Liver (tissue), 9 donors: Measurements from ENCODE around the gene MAML3. TPM values are rescaled to one million over a fixed set of nuclear protein-coding genes. Genes with fewer than 3 reads are reported as not detected.

ENCODE experiments used
- DNase-seq: peaks from one replicate; pipeline ENCODE4 v3.0.0-alpha.2; 2017; ENCODE audit warnings: low spot score
- H3K27ac ChIP-seq, 2 donors: one replicate each; pipeline ENCODE4 v1.7.0; 2013; ENCODE audit warnings: inconsistent platforms in 2 of 2, low read length in 2 of 2, control low read depth in 1 of 2, low read depth in 1 of 2, mild to moderate bottlenecking in 1 of 2
- H3K27me3 ChIP-seq, 4 donors: one replicate each; pipeline versions ENCODE4 v1.6.1 to v1.7.0; 2013; ENCODE audit warnings: low read length in 3 of 4, inconsistent platforms in 1 of 4, mild to moderate bottlenecking in 1 of 4, moderate library complexity in 1 of 4; ENCODE audit not compliant: control insufficient read depth in 4 of 4, insufficient read depth in 4 of 4
- H3K36me3 ChIP-seq, 4 donors: one replicate each; pipeline versions ENCODE4 v1.6.1 to v1.7.0; 2013; ENCODE audit warnings: low read length in 3 of 4, mild to moderate bottlenecking in 3 of 4, low read depth in 1 of 4, moderate library complexity in 1 of 4; ENCODE audit not compliant: control insufficient read depth in 4 of 4, insufficient read depth in 3 of 4
- H3K4me1 ChIP-seq, 4 donors: one replicate each; pipeline versions ENCODE4 v1.6.1 to v1.7.0; 2013; ENCODE audit warnings: low read length in 3 of 4, mild to moderate bottlenecking in 3 of 4, moderate library complexity in 1 of 4; ENCODE audit not compliant: control insufficient read depth in 4 of 4, insufficient read depth in 4 of 4
- H3K4me3 ChIP-seq, 3 donors: one replicate each; pipeline versions ENCODE4 v1.6.1 to v1.7.0; 2013; ENCODE audit warnings: low read length in 3 of 3, control low read depth in 1 of 3, low read depth in 1 of 3, mild to moderate bottlenecking in 1 of 3
- H3K9ac ChIP-seq, 2 donors: one replicate each; pipeline ENCODE4 v1.7.0; 2013; ENCODE audit warnings: low read length in 2 of 2, mild to moderate bottlenecking in 2 of 2, moderate library complexity in 2 of 2, control low read depth in 1 of 2, low read depth in 1 of 2
- H3K9me3 ChIP-seq, 4 donors: one replicate each; pipeline versions ENCODE4 v1.6.1 to v1.7.0; 2013; ENCODE audit warnings: low read length in 3 of 4; ENCODE audit not compliant: control insufficient read depth in 4 of 4
- ATF3 ChIP-seq: IDR thresholded peaks from 2 replicates; pipeline ENCODE4 v1.6.1; 2016; ENCODE audit warnings: antibody characterized with exemption
- EGR1 ChIP-seq, 2 donors: IDR thresholded peaks; 2 replicates each; pipeline ENCODE4 v1.6.1; 2016 to 2018; ENCODE audit warnings: antibody characterized with exemption in 2 of 2, low read depth in 2 of 2
- FOXA1 ChIP-seq: IDR thresholded peaks from 2 replicates; pipeline ENCODE4 v1.6.1; 2016; ENCODE audit warnings: antibody characterized with exemption
- FOXA2 ChIP-seq: IDR thresholded peaks from 2 replicates; pipeline ENCODE4 v1.6.1; 2016; ENCODE audit warnings: antibody characterized with exemption
- GABPA ChIP-seq, 2 donors: IDR thresholded peaks in 1 of 2; conservative IDR thresholded peaks in 1 of 2; 2 replicates each; pipeline ENCODE4 v1.6.1; 2016; ENCODE audit warnings: antibody characterized with exemption in 2 of 2, mild to moderate bottlenecking in 1 of 2, moderate library complexity in 1 of 2
- HNF4A ChIP-seq, 2 donors: conservative IDR thresholded peaks; 2 replicates each; pipeline ENCODE4 v1.6.1; 2016; ENCODE audit warnings: antibody characterized with exemption in 2 of 2, mild to moderate bottlenecking in 2 of 2
- HNF4G ChIP-seq: IDR thresholded peaks from 2 replicates; pipeline ENCODE4 v1.6.1; 2016; ENCODE audit warnings: antibody characterized with exemption
- JUND ChIP-seq, 2 donors: IDR thresholded peaks; 2 replicates each; pipeline ENCODE4 v1.6.1; 2016; ENCODE audit warnings: antibody characterized with exemption in 2 of 2
- NR2F2 ChIP-seq: IDR thresholded peaks from 2 replicates; pipeline ENCODE4 v1.6.1; 2016; ENCODE audit warnings: antibody characterized with exemption
- RAD21 ChIP-seq, 2 donors: IDR thresholded peaks; 2 replicates each; pipeline ENCODE4 v1.6.1; 2016; ENCODE audit warnings: antibody characterized with exemption in 2 of 2, mild to moderate bottlenecking in 2 of 2
- REST ChIP-seq: IDR thresholded peaks from 2 replicates; pipeline ENCODE4 v1.6.1; 2016; ENCODE audit warnings: antibody characterized with exemption, mild to moderate bottlenecking
- RXRA ChIP-seq, 2 donors: IDR thresholded peaks; 2 replicates each; pipeline ENCODE4 v1.6.1; 2017 to 2018; ENCODE audit warnings: antibody characterized with exemption in 2 of 2, mild to moderate bottlenecking in 1 of 2
- SP1 ChIP-seq: IDR thresholded peaks from 2 replicates; pipeline ENCODE4 v1.6.1; 2018; ENCODE audit warnings: antibody characterized with exemption, mild to moderate bottlenecking
- TAF1 ChIP-seq: conservative IDR thresholded peaks from 2 replicates; pipeline ENCODE4 v1.6.1; 2016; ENCODE audit warnings: antibody characterized with exemption, mild to moderate bottlenecking
- YY1 ChIP-seq: IDR thresholded peaks from 2 replicates; pipeline ENCODE4 v1.6.1; 2016; ENCODE audit warnings: antibody characterized with exemption, mild to moderate bottlenecking
- ZBTB33 ChIP-seq: IDR thresholded peaks from 2 replicates; pipeline ENCODE4 v1.6.1; 2016; ENCODE audit warnings: antibody characterized with exemption
- WGBS: extraction: QIAGEN DNeasy Blood & Tissue Kit; methylation state at CpG from one replicate; pipeline ENCODE4 v1.1.7; 2013; 5-methylcytosine and 5-hydroxymethylcytosine counted together
- polyA plus RNA-seq, 2 donors: library from polyadenylated mRNA; stranded (reverse) in 1 of 2; unstranded in 1 of 2; fragments of 200-250 nt in 1 of 2; fragments of >200 nt in 1 of 2; fragmentation: Nextera tagmentation in 1 of 2; extraction: Ambion mirVana in 1 of 2; gene quantifications; one replicate each; pipeline versions ENCODE4 v1.2.1 to v1.2.3, GENCODE V29; 2013 to 2015
- total RNA-seq, 2 donors: library from RNA; depleted of rRNA; stranded (reverse); fragments of >200 nt; gene quantifications; one replicate each; pipeline ENCODE4 v1.2.3, GENCODE V29; 2014
- TF ChIP-seq, protein P1 (sequence below): IDR thresholded peaks from 2 replicates; pipeline ENCODE4 v1.6.1; 2016; ENCODE audit warnings: antibody characterized with exemption
- TF ChIP-seq, protein P2 (sequence below): fragments of 150-350 bp; IDR thresholded peaks from 2 replicates; pipeline ENCODE4 v1.5.1; 2017; ENCODE audit warnings: improper control_type of control experiment, low read depth, low read length; ENCODE audit not compliant: missing input control
- donor health status: healthy.
- donor health status: healthy.
- donor health status: healthy.
- donor health status: healthy.
- donor health status: healthy.

MAML3 gene
- total and polyA plus RNA-seq, 4 donors: 1.3 to 4.3 (median 2.7) TPM

- 94% methylated on average over 3 of the region's 3 CpGs for WGBS
- H3K9ac ChIP-seq: no peak overlapping the region
- TF ChIP-seq FOXA1 (no peak), REST (no peak), HNF4A (conservative IDR thresholded peaks at IDR 0.05) (no peak)
These were observed 219.2 kb downstream of the MAML3 start for GRCh38 chr4:139934708-139935195.

DNA sequence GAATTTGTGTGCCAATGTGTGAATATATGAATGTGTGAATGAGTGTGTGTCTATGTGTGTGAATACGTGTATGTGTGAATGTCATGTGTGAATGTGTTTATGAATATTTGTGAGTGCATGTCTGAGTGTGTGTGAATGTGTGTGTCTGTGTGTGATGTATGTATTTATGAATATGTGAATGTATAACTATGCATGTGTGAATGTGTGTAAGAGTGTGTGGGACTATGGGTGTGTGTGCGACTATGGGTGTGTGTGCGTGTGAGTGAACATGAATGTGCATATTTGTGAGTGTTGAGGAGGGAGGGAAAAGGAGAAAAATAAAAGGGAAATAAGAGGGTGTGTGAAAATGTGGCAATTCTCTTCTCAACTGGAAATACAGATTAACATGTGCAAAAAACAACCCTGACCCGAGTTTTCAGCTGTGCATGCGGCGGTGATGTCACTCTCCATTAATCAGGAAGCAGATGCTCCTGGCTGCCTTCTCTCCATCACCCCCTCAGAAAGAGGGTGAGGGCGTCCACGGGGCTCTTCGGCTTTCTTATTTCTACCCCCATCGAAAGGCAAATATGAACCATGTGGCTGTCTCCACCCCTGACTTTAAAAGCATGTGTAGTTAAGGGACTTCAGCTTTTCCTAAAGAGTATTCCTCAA is 219.8 kb downstream of the MAML3 start:
- Histone ChIP-seq H3K27ac (no peak overlapping the region), H3K9me3 (no peaks in the 10 kb centered on the region), H3K4me1 (peaks cover 0 to 4% (median 0%) of the 10 kb centered on the region in 4 donors), H3K4me3 (no peak overlapping the region), H3K9ac (no peak overlapping the region), H3K36me3 (no peaks in the 10 kb centered on the region), H3K27me3 (no peaks in the 10 kb centered on the region)
- TF ChIP-seq FOXA1 (no peak), TAF1 (no peak), ATF3 (no peak), NR2F2 (no peak), HNF4G (no peak), EGR1 (IDR thresholded peaks at IDR 0.05; ENCODE audit: low read depth in 2 of 2) (no peak), SP1 (no peak), REST (no peak), RXRA (IDR thresholded peaks at IDR 0.05) (no peak), RAD21 (IDR thresholded peaks at IDR 0.05) (no peak), ZBTB33 (no peak), JUND (IDR thresholded peaks at IDR 0.05) (no peak), FOXA2 (no peak), HNF4A (conservative IDR thresholded peaks at IDR 0.05) (no peak), YY1 (no peak), GABPA (IDR thresholded peaks at IDR 0.05 in 1 of 2, conservative IDR thresholded peaks at IDR 0.05 in 1 of 2) (no peak)
- TF ChIP-seq, protein P1, sequence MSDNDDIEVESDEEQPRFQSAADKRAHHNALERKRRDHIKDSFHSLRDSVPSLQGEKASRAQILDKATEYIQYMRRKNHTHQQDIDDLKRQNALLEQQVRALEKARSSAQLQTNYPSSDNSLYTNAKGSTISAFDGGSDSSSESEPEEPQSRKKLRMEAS: no peak
- TF ChIP-seq, protein P2, sequence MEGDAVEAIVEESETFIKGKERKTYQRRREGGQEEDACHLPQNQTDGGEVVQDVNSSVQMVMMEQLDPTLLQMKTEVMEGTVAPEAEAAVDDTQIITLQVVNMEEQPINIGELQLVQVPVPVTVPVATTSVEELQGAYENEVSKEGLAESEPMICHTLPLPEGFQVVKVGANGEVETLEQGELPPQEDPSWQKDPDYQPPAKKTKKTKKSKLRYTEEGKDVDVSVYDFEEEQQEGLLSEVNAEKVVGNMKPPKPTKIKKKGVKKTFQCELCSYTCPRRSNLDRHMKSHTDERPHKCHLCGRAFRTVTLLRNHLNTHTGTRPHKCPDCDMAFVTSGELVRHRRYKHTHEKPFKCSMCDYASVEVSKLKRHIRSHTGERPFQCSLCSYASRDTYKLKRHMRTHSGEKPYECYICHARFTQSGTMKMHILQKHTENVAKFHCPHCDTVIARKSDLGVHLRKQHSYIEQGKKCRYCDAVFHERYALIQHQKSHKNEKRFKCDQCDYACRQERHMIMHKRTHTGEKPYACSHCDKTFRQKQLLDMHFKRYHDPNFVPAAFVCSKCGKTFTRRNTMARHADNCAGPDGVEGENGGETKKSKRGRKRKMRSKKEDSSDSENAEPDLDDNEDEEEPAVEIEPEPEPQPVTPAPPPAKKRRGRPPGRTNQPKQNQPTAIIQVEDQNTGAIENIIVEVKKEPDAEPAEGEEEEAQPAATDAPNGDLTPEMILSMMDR: no peak
- WGBS: 85% methylated on average over 10 of the region's 10 CpGs
- DNase-seq: no peak

More at GRCh38 chr4:139934708-139935195, 219.2 kb downstream of the MAML3 start:
- Histone ChIP-seq H3K4me1 (peaks cover 0 to 4% (median 0%) of the 10 kb centered on the region in 4 donors), H3K27me3 (no peaks in the 10 kb centered on the region), H3K4me3 (no peak overlapping the region), H3K9me3 (no peaks in the 10 kb centered on the region), H3K27ac (no peak overlapping the region), H3K36me3 (no peaks in the 10 kb centered on the region)
- DNase-seq: no peak
